Colonic mucosa (tissue), 4 donors: ENCODE measurements around the gene MCL1. TPM values are rescaled to one million over a fixed set of nuclear protein-coding genes. Genes with fewer than 3 reads are reported as not detected.
"Not testable (repeated sequence)": the region's sequence is repeated elsewhere in the genome, so short reads cannot be mapped to it uniquely, and the experiment has no call there.

ENCODE experiments used
- DNase-seq: peaks from one replicate; pipeline ENCODE4 v3.0.0-alpha.2; 2020
- H3K27ac ChIP-seq: fragments of 200-600 bp; one replicate; pipeline ENCODE4 v1.8.0; 2021
- H3K27me3 ChIP-seq: fragments of 200-600 bp; one replicate; pipeline ENCODE4 v1.8.0; 2021
- H3K36me3 ChIP-seq: fragments of 200-600 bp; one replicate; pipeline ENCODE4 v1.8.0; 2021
- H3K4me1 ChIP-seq: fragments of 200-600 bp; one replicate; pipeline ENCODE4 v1.8.0; 2021; ENCODE audit warnings: mild to moderate bottlenecking
- H3K4me3 ChIP-seq: fragments of 200-600 bp; one replicate; pipeline ENCODE4 v1.8.0; 2021
- H3K9ac ChIP-seq, 2 donors: one replicate each; pipeline ENCODE4 v1.7.0; 2013; ENCODE audit warnings: control low read depth in 2 of 2, low read depth in 2 of 2, low read length in 2 of 2
- H3K9me3 ChIP-seq: fragments of 200-600 bp; one replicate; pipeline ENCODE4 v1.8.0; 2021
- intact Hi-C: fragments of 100-400 bp; cut with DNase I; formaldehyde crosslinking; loops from one replicate; pipeline ENCODE4 v1.14.1; 2022
- total RNA-seq, 2 donors: library from RNA; stranded (reverse); fragmentation: NEBNext Ultra II Directional in 1 of 2; extraction: Animal tissue kit (Norgen Biotek cat#: 25700) in 1 of 2; gene quantifications; one replicate each; pipeline ENCODE4 v1.2.1, GENCODE V29; 2021
- TF ChIP-seq, protein P1 (sequence below): fragments of 200-600 bp; IDR thresholded peaks from one replicate; pipeline ENCODE4 v1.8.0; 2022; ENCODE audit warnings: antibody characterized with exemption, mild to moderate bottlenecking
- donor health status: healthy.
- donor health status: DM: no; HTN: no; CAD: no.
- donor health status: DM: no; HTN: no; CAD: no.

Gene MCL1
- total RNA-seq, 2 donors from 2014 or later, result 151 to 285 TPM

DNA sequence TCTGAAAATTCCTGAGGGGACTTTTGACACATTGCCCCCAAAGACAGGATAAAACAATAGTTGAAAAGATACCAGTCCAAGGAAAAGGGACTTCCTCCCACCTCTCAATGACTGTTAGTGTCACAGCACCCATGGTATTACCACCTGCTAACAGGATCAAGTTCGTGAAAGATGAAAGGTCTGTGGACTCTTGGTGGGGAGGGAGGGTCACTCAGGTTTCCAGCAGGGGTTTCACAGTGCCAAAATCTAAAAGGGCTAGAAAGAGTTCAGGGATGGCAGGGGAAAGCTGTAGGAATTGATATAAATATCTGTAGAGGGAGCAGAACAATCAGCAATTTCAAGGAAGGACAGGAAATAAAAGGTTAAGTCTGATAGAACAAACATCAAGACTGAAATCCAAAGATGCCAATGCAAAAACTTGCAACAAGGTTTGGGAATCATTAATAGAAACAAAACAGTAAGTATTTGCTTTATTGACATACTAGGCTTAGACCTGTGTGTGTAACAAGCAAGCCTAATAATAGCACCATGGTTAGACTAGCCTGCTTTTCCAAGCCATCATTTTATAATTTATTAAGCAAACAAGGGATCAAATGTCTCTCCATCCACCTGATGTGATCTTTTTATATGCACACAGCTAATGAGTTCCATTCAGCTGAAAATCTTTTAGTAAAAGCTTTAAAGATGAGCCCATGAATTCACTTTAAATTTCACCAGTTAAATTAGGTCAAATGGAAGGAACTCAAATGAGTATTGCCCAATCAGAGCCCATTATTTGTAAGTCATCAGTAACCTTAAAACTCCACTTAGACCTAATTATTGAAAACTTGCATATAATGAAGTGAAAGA, 3.7 kb downstream of the MCL1 start:
- peak overlapping the region; percentile 13 to 99 for H3K9ac ChIP-seq
- DNase-seq, result no peak
- peaks cover 11% of the 10 kb centered on the region for H3K36me3 ChIP-seq
- H3K9me3 ChIP-seq, result no peaks in the 10 kb centered on the region
- intact Hi-C loops, result loop anchor here (5.0 kb wide), 1 partner anchor 47 kb away; no protein-coding TSS in a partner anchor
- peaks cover 8% of the 10 kb centered on the region for H3K4me1 ChIP-seq
- TF ChIP-seq, protein P1, sequence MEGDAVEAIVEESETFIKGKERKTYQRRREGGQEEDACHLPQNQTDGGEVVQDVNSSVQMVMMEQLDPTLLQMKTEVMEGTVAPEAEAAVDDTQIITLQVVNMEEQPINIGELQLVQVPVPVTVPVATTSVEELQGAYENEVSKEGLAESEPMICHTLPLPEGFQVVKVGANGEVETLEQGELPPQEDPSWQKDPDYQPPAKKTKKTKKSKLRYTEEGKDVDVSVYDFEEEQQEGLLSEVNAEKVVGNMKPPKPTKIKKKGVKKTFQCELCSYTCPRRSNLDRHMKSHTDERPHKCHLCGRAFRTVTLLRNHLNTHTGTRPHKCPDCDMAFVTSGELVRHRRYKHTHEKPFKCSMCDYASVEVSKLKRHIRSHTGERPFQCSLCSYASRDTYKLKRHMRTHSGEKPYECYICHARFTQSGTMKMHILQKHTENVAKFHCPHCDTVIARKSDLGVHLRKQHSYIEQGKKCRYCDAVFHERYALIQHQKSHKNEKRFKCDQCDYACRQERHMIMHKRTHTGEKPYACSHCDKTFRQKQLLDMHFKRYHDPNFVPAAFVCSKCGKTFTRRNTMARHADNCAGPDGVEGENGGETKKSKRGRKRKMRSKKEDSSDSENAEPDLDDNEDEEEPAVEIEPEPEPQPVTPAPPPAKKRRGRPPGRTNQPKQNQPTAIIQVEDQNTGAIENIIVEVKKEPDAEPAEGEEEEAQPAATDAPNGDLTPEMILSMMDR, result no peak
- peak overlapping the region; percentile 98 for H3K27ac ChIP-seq
- peak overlapping the region; percentile 87 for H3K4me3 ChIP-seq
- no peaks in the 10 kb centered on the region for H3K27me3 ChIP-seq

DNA sequence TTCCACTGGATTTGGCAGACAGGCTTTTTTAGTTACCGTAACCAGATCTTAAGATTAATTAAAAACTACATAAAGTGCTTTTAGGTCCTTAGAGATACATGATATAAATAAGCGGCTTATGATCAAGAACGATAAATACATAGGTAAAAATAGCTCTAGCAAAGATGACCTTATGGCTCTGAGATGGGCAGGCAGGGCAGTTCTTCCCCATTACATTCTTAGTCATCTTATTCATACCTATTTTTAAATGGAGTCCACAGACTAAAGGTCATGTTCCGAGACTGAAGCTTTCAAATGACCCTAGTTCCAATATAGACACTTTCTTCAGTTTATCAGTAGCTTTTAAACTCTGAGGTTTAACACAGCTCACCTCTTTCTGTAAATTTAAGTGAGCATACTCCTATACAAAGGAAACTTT, 4.3 kb downstream of the MCL1 start:
- TF ChIP-seq, protein P1, result no peak
- intact Hi-C loops, result loop anchor here (5.0 kb wide), 1 partner anchor 47 kb away; no protein-coding TSS in a partner anchor
- H3K27me3 ChIP-seq, result no peaks in the 10 kb centered on the region
- DNase-seq, result no peak
- peaks cover 12% of the 10 kb centered on the region for H3K4me1 ChIP-seq
- H3K9me3 ChIP-seq, result no peaks in the 10 kb centered on the region
- H3K27ac ChIP-seq, result peak overlapping the region; percentile 98
- H3K4me3 ChIP-seq, result peak overlapping the region; percentile 87
- H3K9ac ChIP-seq, result peak overlapping the region in 1 of 2 donors; percentile 99
- H3K36me3 ChIP-seq, result peaks cover 11% of the 10 kb centered on the region

DNA sequence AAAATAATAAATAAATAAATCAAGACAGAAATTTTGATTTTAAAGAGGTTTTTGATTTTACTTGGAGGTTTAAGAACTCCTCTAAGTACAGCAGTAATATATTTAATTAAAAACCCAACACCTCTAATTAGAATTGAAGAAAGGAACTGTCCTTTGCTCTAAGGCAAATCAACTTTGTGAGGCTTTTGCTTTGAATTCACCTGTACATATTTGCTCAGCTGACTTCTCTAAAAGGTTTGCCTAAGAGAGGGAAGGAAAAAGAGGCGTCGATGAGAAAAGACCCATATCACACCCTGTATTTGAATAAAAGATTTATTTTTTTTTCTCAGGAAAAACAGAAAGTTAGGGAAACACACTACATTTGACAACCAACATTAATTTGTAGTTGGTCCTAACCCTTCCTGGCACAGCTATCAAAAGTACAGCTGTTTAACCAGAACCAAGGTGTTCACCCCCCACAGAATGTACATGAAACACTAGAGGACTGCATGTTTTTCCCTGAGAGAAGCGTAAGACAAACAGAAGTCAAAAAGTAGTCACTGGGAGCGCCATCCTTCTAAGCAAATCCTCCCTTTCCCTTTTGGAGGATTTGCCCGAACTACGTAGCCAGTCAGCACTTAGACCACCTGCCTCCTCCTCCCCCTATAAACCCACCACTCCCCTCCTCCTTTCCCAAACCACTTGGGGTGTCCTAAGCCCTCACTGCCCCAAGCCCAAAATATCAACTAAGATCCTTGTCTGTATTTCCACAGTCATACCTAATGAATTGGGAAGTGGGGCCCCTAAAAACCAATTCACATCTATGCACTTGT, 4.9 kb downstream of the MCL1 start:
- peaks cover 11% of the 10 kb centered on the region for H3K36me3 ChIP-seq
- no peaks in the 10 kb centered on the region for H3K9me3 ChIP-seq
- H3K4me1 ChIP-seq, result peaks cover 18% of the 10 kb centered on the region
- intact Hi-C loops, result loop anchor here (5.0 kb wide), 1 partner anchor 48 kb away; no protein-coding TSS in a partner anchor
- H3K4me3 ChIP-seq, result peak overlapping the region; percentile 87
- no peak for DNase-seq
- H3K27ac ChIP-seq, result peak overlapping the region; percentile 98
- TF ChIP-seq, protein P1, result no peak
- no peaks in the 10 kb centered on the region for H3K27me3 ChIP-seq
- peak overlapping the region in 1 of 2 donors; percentile 52 for H3K9ac ChIP-seq

DNA sequence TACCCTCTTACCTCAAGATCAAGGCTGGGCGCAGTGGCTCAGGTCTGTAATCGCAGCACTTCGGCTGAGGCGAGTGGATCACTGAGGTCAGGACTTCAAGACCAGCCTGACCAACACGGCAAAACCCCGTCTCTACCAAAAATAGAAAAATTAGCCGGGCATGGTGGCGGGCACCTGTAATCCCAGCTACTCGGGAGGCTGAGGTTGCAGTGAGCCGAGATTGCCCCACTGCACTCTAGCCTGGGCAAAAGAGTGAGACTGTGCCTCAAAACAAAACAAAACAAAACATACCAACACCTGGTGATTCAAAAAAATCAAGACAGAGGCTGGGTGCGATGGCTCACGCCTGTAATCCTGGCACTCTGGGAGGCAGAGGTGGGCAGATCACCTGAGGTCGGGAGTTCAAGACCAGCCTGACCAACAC, 5.8 kb downstream of the MCL1 start:
- H3K36me3 ChIP-seq, result peaks cover 11% of the 10 kb centered on the region
- intact Hi-C loops, H3K9me3 ChIP-seq, H3K4me3 ChIP-seq, DNase-seq, H3K9ac ChIP-seq, H3K27me3 ChIP-seq: not testable (repeated sequence)
- H3K4me1 ChIP-seq, result peaks cover 19% of the 10 kb centered on the region
- H3K27ac ChIP-seq, result peak overlapping the region; percentile 98

DNA sequence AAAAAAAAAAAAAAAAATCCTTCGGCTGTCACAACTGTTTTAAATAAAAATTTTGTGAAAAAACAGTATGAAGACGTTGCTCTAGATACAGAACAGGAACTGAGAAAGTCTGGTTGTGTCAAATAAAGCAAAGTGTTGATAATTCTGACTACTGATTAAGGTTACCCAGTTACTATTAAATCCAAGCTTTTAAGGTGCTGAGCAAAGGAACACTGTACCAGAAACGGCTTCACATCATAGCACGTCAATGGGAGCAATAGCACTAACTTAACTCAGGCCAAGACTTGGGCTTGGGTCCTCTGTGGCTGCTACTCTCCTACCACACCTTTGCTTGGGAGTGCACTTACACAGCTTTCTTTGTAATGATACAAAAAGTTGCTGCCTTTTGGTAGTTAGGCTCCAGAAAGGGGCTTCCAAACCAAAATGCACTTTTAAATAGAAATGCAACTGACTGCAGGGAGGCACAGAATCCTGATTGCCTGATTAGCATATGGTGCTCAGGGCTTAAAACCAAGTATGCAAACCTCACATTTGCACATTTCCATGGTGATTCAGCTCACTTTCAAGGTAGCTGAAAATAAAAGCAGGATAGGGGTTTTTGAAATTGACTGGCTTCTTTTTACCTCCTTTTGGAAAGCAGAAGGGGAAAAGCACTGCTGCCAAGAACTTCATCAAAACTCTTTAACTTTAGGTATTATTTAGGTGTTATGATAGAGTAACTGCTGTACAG, 6.3 kb downstream of the MCL1 start:
- no peak overlapping the region for H3K9ac ChIP-seq
- peaks cover 11% of the 10 kb centered on the region for H3K36me3 ChIP-seq
- H3K27ac ChIP-seq, result peak overlapping the region; percentile 98
- TF ChIP-seq, protein P1, result no peak
- no peaks in the 10 kb centered on the region for H3K9me3 ChIP-seq
- peaks cover 19% of the 10 kb centered on the region for H3K4me1 ChIP-seq
- no peaks in the 10 kb centered on the region for H3K27me3 ChIP-seq
- intact Hi-C loops, result no loop called here
- DNase-seq, result no peak
- no peak overlapping the region for H3K4me3 ChIP-seq
